NCI-H1694 (cell line): ENCODE results near the gene COQ2.
"Not testable (repeated sequence)": the region's sequence is repeated elsewhere in the genome, so short reads cannot be mapped to it uniquely, and the experiment has no call there.

Experiments
- DNase-seq: peaks from one replicate; lab custom pipeline; 2025; lab: John Stamatoyannopoulos, UW

COQ2 gene

GRCh38 chr4:83247415-83248357 is 36.9 kb downstream of the COQ2 start:
- no peak for DNase-seq

GRCh38 chr4:83241132-83241531 is 43.5 kb downstream of the COQ2 start:
- no peak for DNase-seq

DNA sequence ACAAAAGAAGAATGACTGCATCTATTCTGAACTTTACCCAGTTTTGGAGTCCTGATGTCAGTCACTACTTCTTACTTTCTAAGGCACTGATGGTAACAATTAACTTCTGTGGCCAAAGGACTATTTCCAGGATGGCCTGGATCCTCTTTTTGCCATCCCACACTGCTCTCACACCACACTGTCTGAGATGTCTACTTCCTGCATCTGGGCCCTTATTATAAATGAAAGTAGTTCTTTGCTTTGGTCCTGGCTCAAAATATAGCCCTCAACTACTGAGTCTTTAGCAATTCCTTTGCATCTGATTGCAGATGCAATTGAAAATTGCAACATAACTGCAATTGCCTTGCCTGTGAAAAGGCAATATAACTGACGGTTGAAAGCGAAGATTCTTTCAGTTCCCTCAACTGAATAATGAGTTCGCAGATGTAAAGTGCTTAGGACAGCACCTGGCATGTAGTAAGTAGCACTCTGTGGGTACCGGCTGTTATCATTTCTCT is 44.2 kb downstream of the COQ2 start:
- DNase-seq: no peak

- no peak for DNase-seq
Observed at GRCh38 chr4:83238393-83239248, 46.0 kb downstream of the COQ2 start.

GRCh38 chr4:83237591-83237990 is 47.0 kb downstream of the COQ2 start:
- DNase-seq: no peak

DNA sequence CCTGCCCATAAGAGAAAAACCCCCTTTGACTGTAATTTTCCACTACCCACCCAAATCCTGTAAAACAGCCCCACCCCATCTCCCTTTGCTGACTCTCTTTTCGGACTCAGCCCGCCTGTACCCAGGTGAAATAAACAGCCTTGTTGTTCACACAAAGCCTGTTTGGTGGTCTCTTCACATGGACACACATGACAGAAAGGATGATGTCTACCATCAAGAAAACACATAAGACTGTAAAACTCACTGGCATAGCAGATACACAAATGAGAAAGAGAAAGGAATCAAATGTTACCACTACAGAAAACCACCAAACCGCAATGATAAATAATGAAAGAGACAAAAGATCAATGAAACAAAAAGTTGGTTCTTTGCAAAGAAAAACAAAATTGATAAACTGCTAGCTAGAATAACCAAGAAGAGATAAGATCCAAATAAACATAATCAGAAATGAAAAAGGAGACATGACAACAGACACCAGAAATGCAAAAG is 48.9 kb downstream of the COQ2 start:
- DNase-seq: not testable (repeated sequence)

- DNase-seq: no peak
Observed at GRCh38 chr4:83234902-83235644, 49.5 kb downstream of the COQ2 start.

DNA sequence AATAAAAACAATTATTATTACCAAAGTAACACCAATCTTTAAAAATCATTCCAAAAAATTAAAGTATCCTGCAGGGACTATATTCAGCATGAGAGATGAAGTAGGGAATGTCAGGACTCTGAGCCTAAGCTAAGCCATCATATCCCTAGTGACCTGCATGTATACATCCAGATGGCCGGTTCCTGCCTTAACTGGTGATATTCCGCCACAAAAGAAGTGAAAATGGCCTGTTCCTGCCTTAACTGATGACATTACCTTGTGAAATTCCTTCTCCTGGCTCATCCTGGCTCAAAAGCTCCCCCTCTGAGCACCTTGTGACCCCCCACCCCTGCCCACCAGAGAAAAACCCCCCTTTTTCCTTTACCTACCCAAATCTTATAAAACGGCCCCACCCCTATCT is 50.2 kb downstream of the COQ2 start:
- not testable (repeated sequence) for DNase-seq

DNA sequence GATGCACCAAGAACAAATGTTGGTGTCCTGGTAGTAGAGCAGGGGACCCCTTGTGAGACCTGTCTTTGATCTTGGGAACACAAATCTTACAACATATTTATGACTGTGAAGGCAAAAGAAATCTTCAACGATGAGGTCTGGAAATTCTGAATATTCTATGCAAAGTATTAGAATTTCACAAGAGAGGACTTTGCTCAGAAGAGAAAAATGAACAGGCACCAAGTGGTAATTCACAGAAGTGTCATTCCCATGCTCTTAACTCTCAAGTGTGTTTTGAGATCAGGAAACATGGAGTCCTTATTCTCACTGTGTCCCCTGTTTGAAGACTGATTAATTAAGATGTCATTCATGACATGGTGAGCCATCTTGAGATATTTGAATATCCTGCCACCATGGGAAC is 52.5 kb downstream of the COQ2 start:
- no peak for DNase-seq

- no peak for DNase-seq
Observed at GRCh38 chr4:83231620-83232076, 53.0 kb downstream of the COQ2 start.

DNA sequence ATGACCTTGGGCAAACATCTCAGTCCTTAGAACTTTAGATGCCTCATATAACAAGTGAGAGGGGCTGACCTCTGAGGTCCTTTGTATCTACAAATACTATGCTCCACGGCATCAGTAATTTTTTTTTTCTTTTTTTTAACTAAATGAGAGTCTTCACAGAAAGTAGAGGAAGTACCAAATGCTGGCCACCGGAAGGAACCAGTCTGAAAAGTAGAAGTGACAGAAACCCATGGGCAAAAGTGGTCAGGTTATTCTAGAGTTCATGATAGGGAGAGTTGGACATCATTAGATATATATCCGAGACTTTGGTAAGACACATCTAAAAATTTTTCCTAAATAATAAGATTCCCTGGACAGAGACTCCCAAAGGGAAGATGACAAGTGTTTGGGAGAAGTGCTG is 53.7 kb downstream of the COQ2 start:
- DNase-seq: no peak

DNA sequence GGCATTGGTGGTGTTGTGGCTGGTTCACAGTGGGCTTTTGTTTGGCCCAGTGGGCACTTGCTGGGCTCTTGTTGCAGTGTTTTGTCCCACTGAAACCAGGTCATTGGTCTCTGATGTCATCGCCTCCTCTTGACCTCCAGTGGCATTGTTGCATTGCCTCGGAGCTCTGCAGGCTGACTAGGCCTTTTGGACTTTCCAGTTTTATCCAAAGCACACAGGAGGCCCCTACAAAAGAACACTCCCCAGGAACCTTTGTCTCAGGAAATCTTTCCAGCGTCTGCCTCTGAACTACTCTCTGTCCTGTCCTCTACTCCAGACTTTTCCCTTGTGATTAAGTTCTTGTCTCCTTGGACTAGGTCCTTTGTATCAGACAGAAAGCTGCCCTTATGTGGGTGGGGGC is 54.8 kb downstream of the COQ2 start:
- no peak for DNase-seq

DNA sequence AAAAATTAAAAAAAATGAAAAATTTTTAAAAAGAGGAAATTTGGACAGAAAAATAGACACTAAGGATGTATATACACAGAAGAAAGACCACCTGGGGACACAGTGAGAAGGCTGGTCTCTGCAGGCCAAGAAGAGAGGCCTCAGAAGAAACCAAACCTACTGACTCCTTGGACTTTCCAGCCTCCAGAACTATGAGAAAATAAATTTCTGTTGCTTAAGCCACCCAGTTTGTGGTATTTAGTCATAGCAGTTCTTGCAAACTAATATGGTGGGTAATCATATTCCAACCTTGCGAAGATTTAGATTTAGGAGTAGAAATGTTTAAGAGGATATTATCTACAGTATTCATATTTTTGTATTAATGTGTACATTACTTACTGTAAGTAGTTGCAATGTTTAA is 56.4 kb downstream of the COQ2 start:
- DNase-seq: no peak

GRCh38 chr4:83224502-83225197 is 59.9 kb downstream of the COQ2 start:
- DNase-seq: no peak

DNA sequence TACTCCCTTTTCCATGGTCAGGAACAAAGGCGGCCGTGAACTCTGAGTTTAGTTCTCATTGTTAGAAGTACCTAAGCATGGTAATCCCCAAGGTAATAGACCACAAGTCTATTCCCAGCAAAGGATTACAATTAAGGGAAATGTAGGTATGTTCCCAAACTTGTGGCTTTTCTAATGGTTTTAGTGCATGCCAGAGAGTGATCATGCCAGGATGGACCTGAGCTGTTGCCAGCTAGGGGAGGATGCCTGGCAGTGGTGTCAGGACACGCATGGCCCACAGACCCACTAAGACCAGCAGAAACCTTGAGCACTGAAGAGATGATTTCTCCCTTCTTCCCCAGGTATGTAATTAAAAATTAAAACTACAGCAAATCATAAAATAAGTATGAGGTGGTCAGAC is 60.8 kb downstream of the COQ2 start:
- DNase-seq: no peak

GRCh38 chr4:83221897-83222441 is 62.6 kb downstream of the COQ2 start:
- DNase-seq: no peak

DNA sequence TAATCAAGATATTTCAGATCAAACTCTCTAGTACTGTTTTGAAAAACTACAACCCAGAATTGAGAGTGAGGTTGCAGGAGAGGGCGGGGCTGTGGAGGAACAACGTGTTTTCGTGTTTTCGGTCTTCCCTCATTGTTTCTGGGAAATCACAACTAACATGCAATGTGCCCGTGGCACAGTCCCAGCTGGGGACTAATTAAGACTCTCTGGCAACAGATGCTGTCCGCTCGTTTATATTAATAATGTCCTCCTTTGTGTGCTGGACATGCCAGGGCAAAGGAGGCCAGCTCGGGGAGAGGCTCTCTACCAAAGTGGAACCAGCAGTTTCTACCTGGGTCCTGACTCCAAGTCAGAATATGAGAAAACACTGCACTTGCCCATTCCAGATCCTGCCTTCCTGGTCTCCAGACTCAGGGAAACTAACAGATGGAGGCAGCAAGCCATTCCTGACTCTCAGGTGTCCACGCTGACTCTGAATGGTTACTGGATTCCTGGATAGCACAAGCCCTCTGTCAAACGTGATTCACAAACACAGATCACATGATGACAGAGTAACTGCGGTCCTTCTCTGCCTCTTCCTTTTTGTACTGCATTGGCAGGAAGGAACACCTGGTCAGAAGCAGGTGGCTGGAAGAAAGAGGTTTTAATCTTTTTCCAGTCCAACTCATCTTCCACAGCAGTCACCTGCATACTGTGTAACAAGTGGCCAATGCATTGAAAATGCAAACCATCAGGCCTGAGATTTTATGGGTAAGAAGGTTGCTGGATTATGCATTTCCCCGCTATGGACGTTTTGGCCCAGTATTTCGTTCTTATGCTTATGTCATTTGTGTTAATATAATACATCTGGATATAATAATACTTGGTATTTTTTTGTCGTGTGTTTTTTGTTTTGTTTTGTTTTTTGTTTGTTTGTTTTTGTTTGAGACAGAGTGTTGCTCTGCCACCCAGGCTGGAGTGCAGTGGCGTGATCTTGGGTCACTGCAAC is 65.0 kb downstream of the COQ2 start:
- peak; percentile 3 for DNase-seq

DNA sequence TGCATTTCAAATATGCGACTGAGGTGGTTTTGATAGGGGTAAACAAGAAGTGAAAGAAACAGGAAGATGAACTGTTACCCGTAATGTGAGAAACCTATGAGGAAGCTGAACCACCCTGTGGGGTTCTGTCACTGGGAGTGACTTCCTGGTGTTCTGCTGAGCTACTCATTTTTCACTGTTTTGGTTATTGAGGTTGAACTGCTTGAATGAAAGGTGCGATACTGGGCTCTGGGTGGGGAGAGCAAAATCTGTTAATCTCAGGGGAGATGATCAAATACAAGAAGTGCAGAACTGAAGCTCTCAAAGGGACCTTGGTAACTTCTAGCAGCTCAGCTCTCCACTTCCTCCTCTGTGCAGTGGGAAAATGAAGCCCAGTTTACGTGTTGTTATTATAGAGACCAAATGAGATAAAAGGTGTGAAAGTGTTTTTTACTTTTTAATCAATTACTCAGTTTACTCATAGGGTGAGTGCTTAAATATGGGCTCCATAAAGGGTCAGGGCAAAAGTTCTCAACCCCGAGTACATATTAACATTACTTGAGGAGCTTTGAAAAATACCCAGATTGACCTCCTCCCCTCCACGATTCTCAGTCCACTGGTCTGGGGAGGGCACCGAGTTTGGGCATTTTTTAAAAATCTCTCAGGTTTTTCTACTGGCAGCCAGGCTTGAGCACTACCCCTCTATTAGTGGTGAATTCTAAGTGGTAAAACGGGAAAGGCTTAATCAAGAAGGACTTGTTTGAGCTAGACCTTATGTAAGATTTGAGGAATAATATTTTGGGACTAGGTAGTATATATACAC is 66.7 kb downstream of the COQ2 start:
- DNase-seq: no peak
